H1 (cell line): Measurements from ENCODE around the gene C9orf50. TPM values are rescaled to one million over a fixed set of nuclear protein-coding genes. Genes with fewer than 3 reads are reported as not detected.

ENCODE experiments used
- CTCF ChIA-PET: fragments of 300-600 bp; sonication (Branson Sonifier 250); formaldehyde crosslinking; loops from one replicate; lab custom pipeline; 2021; ENCODE audit not compliant: partially characterized antibody; lab: Charles Lee
- POLR2A ChIA-PET: fragments of 300-600 bp; sonication (Branson Sonifier 250); formaldehyde crosslinking; loops from one replicate; lab custom pipeline; 2021; ENCODE audit warnings: inconsistent platforms; ENCODE audit not compliant: partially characterized antibody; lab: Charles Lee
- DNase-seq, 2 experiments: peaks; one replicate each; pipeline versions ENCODE4 v3.0.0 to v3.0.0-alpha.2; 2010 to 2022; ENCODE audit warnings: low spot score in 2 of 2, low read depth in 1 of 2, mixed read lengths in 1 of 2
- FAIRE-seq: peaks from 2 replicates; lab custom pipeline; 2011; peaks lifted over from hg19 to GRCh38; lab: Jason Lieb, UNC
- H2AFZ ChIP-seq: 2 replicates; pipeline ENCODE4 v1.8.1; 2012; ENCODE audit warnings: low read length, inconsistent platforms
- H2AK5ac ChIP-seq: 2 replicates; pipeline ENCODE4 v1.6.1; 2013; ENCODE audit warnings: low read depth, low read length
- H2BK120ac ChIP-seq: replicated peaks from 2 replicates; pipeline ENCODE3; 2013; ENCODE audit warnings: low read depth, low read length, inconsistent platforms
- H2BK12ac ChIP-seq: 2 replicates; pipeline ENCODE4 v1.6.1; 2013; ENCODE audit warnings: low read depth, low read length
- H2BK15ac ChIP-seq: 2 replicates; pipeline ENCODE4 v1.6.1; 2013; ENCODE audit warnings: low read length
- H2BK20ac ChIP-seq: 2 replicates; pipeline ENCODE4 v1.6.1; 2013; ENCODE audit warnings: low read length
- H2BK5ac ChIP-seq: 2 replicates; pipeline ENCODE4 v1.6.1; 2013; ENCODE audit warnings: low read depth, low read length
- H3K14ac ChIP-seq: 2 replicates; pipeline ENCODE4 v1.6.1; 2013; ENCODE audit warnings: inconsistent platforms; ENCODE audit not compliant: insufficient read length
- H3K18ac ChIP-seq: 2 replicates; pipeline ENCODE4 v1.6.1; 2013; ENCODE audit warnings: low read length; ENCODE audit errors: extremely low read depth
- H3K23ac ChIP-seq: 2 replicates; pipeline ENCODE4 v1.6.1; 2013; ENCODE audit warnings: inconsistent platforms; ENCODE audit not compliant: insufficient read length
- H3K23me2 ChIP-seq: 2 replicates; pipeline ENCODE4 v1.6.1; 2013; ENCODE audit warnings: low read depth, low read length
- H3K27ac ChIP-seq: 2 replicates; pipeline ENCODE4 v1.6.1; 2011; ENCODE audit warnings: low read depth, low read length, inconsistent platforms
- H3K27me3 ChIP-seq, 4 experiments: replicated peaks in 1 of 4; 1 replicate in 1 of 4; 2 replicates in 3 of 4; pipeline versions ENCODE4 v1.6.1 to v1.8.1; 2011 to 2013; ENCODE audit warnings: low read length in 3 of 4, mild to moderate bottlenecking in 3 of 4, inconsistent platforms in 2 of 4, mixed read lengths in 2 of 4, moderate library complexity in 1 of 4; ENCODE audit not compliant: control insufficient read depth in 3 of 4, insufficient read depth in 3 of 4; ENCODE audit errors: extremely low read depth in 1 of 4
- H3K36me3 ChIP-seq, 4 experiments: 2 replicates each; pipeline versions ENCODE4 v1.6.1 to v1.8.1; 2011 to 2013; ENCODE audit warnings: mild to moderate bottlenecking in 4 of 4, low read length in 3 of 4, moderate library complexity in 2 of 4, control low read depth in 1 of 4, inconsistent platforms in 1 of 4; ENCODE audit not compliant: insufficient read depth in 4 of 4, control insufficient read depth in 2 of 4
- H3K4ac ChIP-seq: replicated peaks from 2 replicates; pipeline ENCODE3; 2013; ENCODE audit warnings: low read length, low read depth, mixed read lengths, inconsistent platforms; ENCODE audit not compliant: insufficient read length
- H3K4me1 ChIP-seq, 4 experiments: replicated peaks in 1 of 4; 1 replicate in 1 of 4; 2 replicates in 3 of 4; pipeline versions ENCODE4 v1.6.1 to v1.8.1; 2011 to 2013; ENCODE audit warnings: low read length in 3 of 4, inconsistent platforms in 2 of 4, mixed read lengths in 1 of 4; ENCODE audit not compliant: insufficient read depth in 4 of 4, control insufficient read depth in 3 of 4
- H3K4me2 ChIP-seq, 2 experiments: 2 replicates each; pipeline versions ENCODE4 v1.6.1 to v1.8.1; 2011 to 2013; ENCODE audit warnings: low read depth in 2 of 2, low read length in 2 of 2, control low read depth in 1 of 2, inconsistent platforms in 1 of 2, mild to moderate bottlenecking in 1 of 2; ENCODE audit not compliant: insufficient read depth in 1 of 2
- H3K4me3 ChIP-seq, 4 experiments: fragments of 200-600, 300-600 bp in 1 of 4; sonication (generic), shearing (Covaris generic), sonication (Bioruptor Twin) in 1 of 4; 2 replicates each; pipeline versions ENCODE4 v1.5.1 to v1.8.1; 2011 to 2016; ENCODE audit warnings: low read length in 4 of 4, low read depth in 3 of 4, control low read depth in 2 of 4, inconsistent platforms in 2 of 4, mild to moderate bottlenecking in 2 of 4, mixed read lengths in 1 of 4, moderate library complexity in 1 of 4; ENCODE audit not compliant: insufficient read depth in 2 of 4; ENCODE audit errors: extremely low read depth in 1 of 4
- H3K56ac ChIP-seq: replicated peaks from 2 replicates; pipeline ENCODE3; 2013; ENCODE audit warnings: low read depth, mild to moderate bottlenecking, mixed read lengths, low read length, inconsistent platforms; ENCODE audit not compliant: insufficient read length
- H3K79me1 ChIP-seq: 2 replicates; pipeline ENCODE4 v1.6.1; 2013; ENCODE audit warnings: low read depth, low read length, control low read depth
- H3K79me2 ChIP-seq, 2 experiments: 2 replicates each; pipeline versions ENCODE4 v1.6.1 to v1.8.1; 2012 to 2013; ENCODE audit warnings: low read length in 2 of 2, mild to moderate bottlenecking in 2 of 2, inconsistent platforms in 1 of 2; ENCODE audit not compliant: insufficient read depth in 2 of 2, control insufficient read depth in 1 of 2
- H3K9ac ChIP-seq, 4 experiments: replicated peaks in 1 of 4; 1 replicate in 1 of 4; 2 replicates in 3 of 4; pipeline versions ENCODE4 v1.6.1 to v1.8.1; 2011 to 2013; ENCODE audit warnings: low read depth in 3 of 4, low read length in 3 of 4, control low read depth in 2 of 4, mild to moderate bottlenecking in 2 of 4, moderate library complexity in 2 of 4, inconsistent platforms in 1 of 4; ENCODE audit errors: extremely low read depth in 1 of 4
- H3K9me3 ChIP-seq, 2 experiments: 2 replicates each; pipeline versions ENCODE4 v1.6.1 to v1.8.1; 2012 to 2013; ENCODE audit warnings: mild to moderate bottlenecking in 2 of 2, moderate library complexity in 2 of 2, control low read depth in 1 of 2, inconsistent platforms in 1 of 2, low read depth in 1 of 2, low read length in 1 of 2, mixed read lengths in 1 of 2; ENCODE audit not compliant: insufficient read depth in 2 of 2
- H4K20me1 ChIP-seq, 2 experiments: replicated peaks in 1 of 2; 2 replicates each; pipeline versions ENCODE3 to v1.8.1; 2011 to 2013; ENCODE audit warnings: inconsistent platforms in 2 of 2, low read length in 2 of 2, mild to moderate bottlenecking in 1 of 2; ENCODE audit not compliant: insufficient read depth in 2 of 2, control insufficient read depth in 1 of 2
- H4K5ac ChIP-seq: 2 replicates; pipeline ENCODE4 v1.6.1; 2013; ENCODE audit warnings: low read length, low read depth, mixed read lengths, inconsistent platforms; ENCODE audit not compliant: insufficient read length
- H4K8ac ChIP-seq: 2 replicates; pipeline ENCODE4 v1.8.0; 2013; ENCODE audit warnings: mild to moderate bottlenecking, moderate library complexity, low read length, inconsistent platforms; ENCODE audit not compliant: insufficient read depth; ENCODE audit errors: extremely low read depth
- H4K91ac ChIP-seq: replicated peaks from 2 replicates; pipeline ENCODE3; 2013; ENCODE audit warnings: low read length, mixed read lengths, inconsistent platforms; ENCODE audit not compliant: insufficient read length
- CHD1 ChIP-seq: IDR thresholded peaks from 2 replicates; pipeline ENCODE4 v1.6.1; 2012; ENCODE audit warnings: low read depth, low read length, improper control_type of control experiment
- EP300 ChIP-seq, 2 experiments: IDR thresholded peaks; 1 replicate in 1 of 2; 2 replicates in 1 of 2; pipeline ENCODE4 v1.6.1; 2011 to 2012; ENCODE audit warnings: low read depth in 2 of 2, low read length in 2 of 2, mild to moderate bottlenecking in 2 of 2, borderline replicate concordance in 1 of 2, inconsistent platforms in 1 of 2, moderate library complexity in 1 of 2
- EZH2 ChIP-seq: fragments of 200-600 bp; sonication (generic); IDR thresholded peaks from 2 replicates; pipeline ENCODE4 v1.7.1; 2012; ENCODE audit warnings: low read depth, mild to moderate bottlenecking, moderate library complexity, low read length, inconsistent platforms; ENCODE audit not compliant: severe bottlenecking
- PHF8 ChIP-seq: fragments of 200-600 bp; sonication (generic); conservative IDR thresholded peaks from 2 replicates; pipeline ENCODE4 v1.7.1; 2012; ENCODE audit warnings: low read depth, mild to moderate bottlenecking, inconsistent platforms, low read length, moderate library complexity
- RXRA ChIP-seq: IDR thresholded peaks from 2 replicates; pipeline ENCODE4 v1.6.1; 2011; ENCODE audit warnings: low read depth, mild to moderate bottlenecking, low read length, moderate library complexity; ENCODE audit not compliant: insufficient read depth
- SIN3A ChIP-seq, 2 experiments: IDR thresholded peaks in 1 of 2; conservative IDR thresholded peaks in 1 of 2; 2 replicates each; pipeline ENCODE4 v1.6.1; 2011 to 2012; ENCODE audit warnings: low read length in 2 of 2, improper control_type of control experiment in 1 of 2, low read depth in 1 of 2, mild to moderate bottlenecking in 1 of 2
- YY1 ChIP-seq: IDR thresholded peaks from 2 replicates; pipeline ENCODE4 v1.6.1; 2011; ENCODE audit warnings: low read depth, mild to moderate bottlenecking, low read length
- WGBS, 2 experiments: shearing (Covaris generic) in 1 of 2; methylation state at CpG; one replicate each; pipeline versions ENCODE4 v1.1.6 to v1.1.7; 2013 to 2015; ENCODE audit warnings: low lambda C conversion rate in 2 of 2, mixed read lengths in 2 of 2, inconsistent platforms in 1 of 2, low coverage in 1 of 2, missing lambda C conversion rate in 1 of 2; ENCODE audit not compliant: insufficient replicate concordance in 2 of 2, insufficient coverage in 1 of 2, insufficient read length in 1 of 2; ENCODE audit errors: extremely low coverage in 1 of 2, missing lambda C conversion rate in 1 of 2; 5-methylcytosine and 5-hydroxymethylcytosine counted together
- polyA plus RNA-seq, 7 experiments: library from polyadenylated mRNA; depleted of rRNA in 3 of 7; stranded (reverse) in 5 of 7; unstranded in 2 of 7; fragments of >200 nt in 5 of 7; fragments of 200-250 nt in 2 of 7; gene quantifications; 1 replicate in 5 of 7; 2 replicates in 1 of 7; 4 replicates in 1 of 7; pipeline versions ENCODE4 v1.2.1 to v1.2.3, GENCODE V29; 2011 to 2013; ENCODE audit warnings: missing spikeins in 2 of 7, mixed read lengths in 2 of 7
- total RNA-seq: library from RNA; stranded (reverse); fragmentation: NEBNext Ultra II Directional; extraction: Animal tissue kit (Norgen Biotek cat#: 25700); gene quantifications from 2 replicates; pipeline ENCODE4 v1.2.1, GENCODE V29; 2021
- TF ChIP-seq, protein P1 (sequence below): IDR thresholded peaks from 2 replicates; pipeline ENCODE4 v1.6.1; 2012; ENCODE audit warnings: inconsistent platforms

C9orf50 gene
- total and polyA plus RNA-seq, 2 of the 8 experiments (the other 6 are each of a cell fraction or from before 2014, with no cell fraction given), result not detected

- POLR2A ChIA-PET, result interaction anchor here (0.6 to 8.2 kb wide), 6 partner anchors 12 to 454 kb away, joined by 3 to 95 read pairs (median 4); partner anchors contain the start of genes C9orf50 and NTMT1
- Histone ChIP-seq H3K79me2 (peaks cover 0 to 13% of the 10 kb centered on the region in 2 experiments; a peak in 2 of 4 replicates), H2BK15ac (no peak overlapping the region), H3K36me3 (peaks cover 7 to 36% (median 21%) of the 10 kb centered on the region in 4 experiments; a peak in 7 of 8 replicates), H2BK120ac (no peak overlapping the region), H3K23me2 (peaks cover 8% of the 10 kb centered on the region; the same call in 1 of the 2 replicates), H2BK20ac (no peak overlapping the region), H2AK5ac (no peak overlapping the region), H2AFZ (no peak overlapping the region), H3K27me3 (no peaks in the 10 kb centered on the region), H3K79me1 (peaks cover 4% of the 10 kb centered on the region), H3K9ac (no peak overlapping the region), H3K4me2 (no peak overlapping the region), H3K27ac (no peak overlapping the region), H4K8ac (no peak overlapping the region), H3K4me1 (peaks cover 0 to 10% (median 6%) of the 10 kb centered on the region in 4 experiments; a peak in 4 of 7 replicates), H3K18ac (no peak overlapping the region), H3K14ac (no peak overlapping the region), H2BK12ac (no peak overlapping the region), H2BK5ac (no peak overlapping the region), H3K9me3 (no peaks in the 10 kb centered on the region), H3K23ac (no peak overlapping the region), H4K91ac (no peak overlapping the region), H4K5ac (no peak overlapping the region), H3K56ac (no peak overlapping the region), H4K20me1 (peaks cover 10 to 25% of the 10 kb centered on the region in 2 experiments), H3K4ac (no peak overlapping the region), H3K4me3 (no peak overlapping the region)
- FAIRE-seq (no peak), DNase-seq (no peak)
- WGBS, 2 experiments, result 92% methylated on average over 11 of the region's 12 CpGs; no CpG with 5 or more reads in 1 of the 2 experiments
- CTCF ChIA-PET, result interaction anchor here (0.8 to 6.5 kb wide), 13 partner anchors 10 to 517 kb away, joined by 3 to 56 read pairs (median 5); partner anchors contain the start of genes C9orf50 and NTMT1
- TF ChIP-seq EP300 (IDR thresholded peaks at IDR 0.05; ENCODE audit: borderline replicate concordance in 1 of 2, low read depth in 2 of 2, low read length in 2 of 2) (no peak), YY1 (no peak), RXRA (no peak), SIN3A (conservative IDR thresholded peaks at IDR 0.05 in 1 of 2, IDR thresholded peaks at IDR 0.05 in 1 of 2; ENCODE audit: low read depth in 1 of 2, low read length in 2 of 2) (no peak), EZH2 (no peak), PHF8 (no peak), CHD1 (no peak)
- TF ChIP-seq, protein P1, sequence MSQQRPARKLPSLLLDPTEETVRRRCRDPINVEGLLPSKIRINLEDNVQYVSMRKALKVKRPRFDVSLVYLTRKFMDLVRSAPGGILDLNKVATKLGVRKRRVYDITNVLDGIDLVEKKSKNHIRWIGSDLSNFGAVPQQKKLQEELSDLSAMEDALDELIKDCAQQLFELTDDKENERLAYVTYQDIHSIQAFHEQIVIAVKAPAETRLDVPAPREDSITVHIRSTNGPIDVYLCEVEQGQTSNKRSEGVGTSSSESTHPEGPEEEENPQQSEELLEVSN, result no peak
Observed at GRCh38 chr9:129639756-129640085, 18.8 kb upstream of the C9orf50 start.
